H1 (cell line): ENCODE data around the gene GNAQ. TPM values are rescaled to one million over a fixed set of nuclear protein-coding genes. Genes with fewer than 3 reads are reported as not detected.

Source experiments
- CTCF ChIA-PET: fragments of 300-600 bp; sonication (Branson Sonifier 250); formaldehyde crosslinking; loops from one replicate; lab custom pipeline; 2021; ENCODE audit not compliant: partially characterized antibody; lab: Charles Lee
- POLR2A ChIA-PET: fragments of 300-600 bp; sonication (Branson Sonifier 250); formaldehyde crosslinking; loops from one replicate; lab custom pipeline; 2021; ENCODE audit warnings: inconsistent platforms; ENCODE audit not compliant: partially characterized antibody; lab: Charles Lee
- DNase-seq, 2 experiments: peaks; one replicate each; pipeline versions ENCODE4 v3.0.0 to v3.0.0-alpha.2; 2010 to 2022; ENCODE audit warnings: low spot score in 2 of 2, low read depth in 1 of 2, mixed read lengths in 1 of 2
- FAIRE-seq: peaks from 2 replicates; lab custom pipeline; 2011; peaks lifted over from hg19 to GRCh38; lab: Jason Lieb, UNC
- H2AFZ ChIP-seq: 2 replicates; pipeline ENCODE4 v1.8.1; 2012; ENCODE audit warnings: low read length, inconsistent platforms
- H2AK5ac ChIP-seq: 2 replicates; pipeline ENCODE4 v1.6.1; 2013; ENCODE audit warnings: low read depth, low read length
- H2BK120ac ChIP-seq: replicated peaks from 2 replicates; pipeline ENCODE3; 2013; ENCODE audit warnings: low read depth, low read length, inconsistent platforms
- H2BK12ac ChIP-seq: 2 replicates; pipeline ENCODE4 v1.6.1; 2013; ENCODE audit warnings: low read depth, low read length
- H2BK15ac ChIP-seq: 2 replicates; pipeline ENCODE4 v1.6.1; 2013; ENCODE audit warnings: low read length
- H2BK20ac ChIP-seq: 2 replicates; pipeline ENCODE4 v1.6.1; 2013; ENCODE audit warnings: low read length
- H2BK5ac ChIP-seq: 2 replicates; pipeline ENCODE4 v1.6.1; 2013; ENCODE audit warnings: low read depth, low read length
- H3K14ac ChIP-seq: 2 replicates; pipeline ENCODE4 v1.6.1; 2013; ENCODE audit warnings: inconsistent platforms; ENCODE audit not compliant: insufficient read length
- H3K18ac ChIP-seq: 2 replicates; pipeline ENCODE4 v1.6.1; 2013; ENCODE audit warnings: low read length; ENCODE audit errors: extremely low read depth
- H3K23ac ChIP-seq: 2 replicates; pipeline ENCODE4 v1.6.1; 2013; ENCODE audit warnings: inconsistent platforms; ENCODE audit not compliant: insufficient read length
- H3K23me2 ChIP-seq: 2 replicates; pipeline ENCODE4 v1.6.1; 2013; ENCODE audit warnings: low read depth, low read length
- H3K27ac ChIP-seq: 2 replicates; pipeline ENCODE4 v1.6.1; 2011; ENCODE audit warnings: low read depth, low read length, inconsistent platforms
- H3K27me3 ChIP-seq, 4 experiments: replicated peaks in 1 of 4; 1 replicate in 1 of 4; 2 replicates in 3 of 4; pipeline versions ENCODE4 v1.6.1 to v1.8.1; 2011 to 2013; ENCODE audit warnings: low read length in 3 of 4, mild to moderate bottlenecking in 3 of 4, inconsistent platforms in 2 of 4, mixed read lengths in 2 of 4, moderate library complexity in 1 of 4; ENCODE audit not compliant: control insufficient read depth in 3 of 4, insufficient read depth in 3 of 4; ENCODE audit errors: extremely low read depth in 1 of 4
- H3K36me3 ChIP-seq, 4 experiments: 2 replicates each; pipeline versions ENCODE4 v1.6.1 to v1.8.1; 2011 to 2013; ENCODE audit warnings: mild to moderate bottlenecking in 4 of 4, low read length in 3 of 4, moderate library complexity in 2 of 4, control low read depth in 1 of 4, inconsistent platforms in 1 of 4; ENCODE audit not compliant: insufficient read depth in 4 of 4, control insufficient read depth in 2 of 4
- H3K4ac ChIP-seq: replicated peaks from 2 replicates; pipeline ENCODE3; 2013; ENCODE audit warnings: low read length, low read depth, mixed read lengths, inconsistent platforms; ENCODE audit not compliant: insufficient read length
- H3K4me1 ChIP-seq, 4 experiments: replicated peaks in 1 of 4; 1 replicate in 1 of 4; 2 replicates in 3 of 4; pipeline versions ENCODE4 v1.6.1 to v1.8.1; 2011 to 2013; ENCODE audit warnings: low read length in 3 of 4, inconsistent platforms in 2 of 4, mixed read lengths in 1 of 4; ENCODE audit not compliant: insufficient read depth in 4 of 4, control insufficient read depth in 3 of 4
- H3K4me2 ChIP-seq, 2 experiments: 2 replicates each; pipeline versions ENCODE4 v1.6.1 to v1.8.1; 2011 to 2013; ENCODE audit warnings: low read depth in 2 of 2, low read length in 2 of 2, control low read depth in 1 of 2, inconsistent platforms in 1 of 2, mild to moderate bottlenecking in 1 of 2; ENCODE audit not compliant: insufficient read depth in 1 of 2
- H3K4me3 ChIP-seq, 4 experiments: fragments of 200-600, 300-600 bp in 1 of 4; sonication (generic), shearing (Covaris generic), sonication (Bioruptor Twin) in 1 of 4; 2 replicates each; pipeline versions ENCODE4 v1.5.1 to v1.8.1; 2011 to 2016; ENCODE audit warnings: low read length in 4 of 4, low read depth in 3 of 4, control low read depth in 2 of 4, inconsistent platforms in 2 of 4, mild to moderate bottlenecking in 2 of 4, mixed read lengths in 1 of 4, moderate library complexity in 1 of 4; ENCODE audit not compliant: insufficient read depth in 2 of 4; ENCODE audit errors: extremely low read depth in 1 of 4
- H3K56ac ChIP-seq: replicated peaks from 2 replicates; pipeline ENCODE3; 2013; ENCODE audit warnings: low read depth, mild to moderate bottlenecking, mixed read lengths, low read length, inconsistent platforms; ENCODE audit not compliant: insufficient read length
- H3K79me1 ChIP-seq: 2 replicates; pipeline ENCODE4 v1.6.1; 2013; ENCODE audit warnings: low read depth, low read length, control low read depth
- H3K79me2 ChIP-seq, 2 experiments: 2 replicates each; pipeline versions ENCODE4 v1.6.1 to v1.8.1; 2012 to 2013; ENCODE audit warnings: low read length in 2 of 2, mild to moderate bottlenecking in 2 of 2, inconsistent platforms in 1 of 2; ENCODE audit not compliant: insufficient read depth in 2 of 2, control insufficient read depth in 1 of 2
- H3K9ac ChIP-seq, 4 experiments: replicated peaks in 1 of 4; 1 replicate in 1 of 4; 2 replicates in 3 of 4; pipeline versions ENCODE4 v1.6.1 to v1.8.1; 2011 to 2013; ENCODE audit warnings: low read depth in 3 of 4, low read length in 3 of 4, control low read depth in 2 of 4, mild to moderate bottlenecking in 2 of 4, moderate library complexity in 2 of 4, inconsistent platforms in 1 of 4; ENCODE audit errors: extremely low read depth in 1 of 4
- H3K9me3 ChIP-seq, 2 experiments: 2 replicates each; pipeline versions ENCODE4 v1.6.1 to v1.8.1; 2012 to 2013; ENCODE audit warnings: mild to moderate bottlenecking in 2 of 2, moderate library complexity in 2 of 2, control low read depth in 1 of 2, inconsistent platforms in 1 of 2, low read depth in 1 of 2, low read length in 1 of 2, mixed read lengths in 1 of 2; ENCODE audit not compliant: insufficient read depth in 2 of 2
- H4K20me1 ChIP-seq, 2 experiments: replicated peaks in 1 of 2; 2 replicates each; pipeline versions ENCODE3 to v1.8.1; 2011 to 2013; ENCODE audit warnings: inconsistent platforms in 2 of 2, low read length in 2 of 2, mild to moderate bottlenecking in 1 of 2; ENCODE audit not compliant: insufficient read depth in 2 of 2, control insufficient read depth in 1 of 2
- H4K5ac ChIP-seq: 2 replicates; pipeline ENCODE4 v1.6.1; 2013; ENCODE audit warnings: low read length, low read depth, mixed read lengths, inconsistent platforms; ENCODE audit not compliant: insufficient read length
- H4K8ac ChIP-seq: 2 replicates; pipeline ENCODE4 v1.8.0; 2013; ENCODE audit warnings: mild to moderate bottlenecking, moderate library complexity, low read length, inconsistent platforms; ENCODE audit not compliant: insufficient read depth; ENCODE audit errors: extremely low read depth
- H4K91ac ChIP-seq: replicated peaks from 2 replicates; pipeline ENCODE3; 2013; ENCODE audit warnings: low read length, mixed read lengths, inconsistent platforms; ENCODE audit not compliant: insufficient read length
- EZH2 ChIP-seq: fragments of 200-600 bp; sonication (generic); IDR thresholded peaks from 2 replicates; pipeline ENCODE4 v1.7.1; 2012; ENCODE audit warnings: low read depth, mild to moderate bottlenecking, moderate library complexity, low read length, inconsistent platforms; ENCODE audit not compliant: severe bottlenecking
- POLR2A ChIP-seq, 2 experiments: IDR thresholded peaks; 1 replicate in 1 of 2; 2 replicates in 1 of 2; pipeline ENCODE4 v1.6.1; 2011; ENCODE audit warnings: low read depth in 2 of 2, low read length in 2 of 2, mild to moderate bottlenecking in 2 of 2; ENCODE audit errors: control extremely low read depth in 1 of 2
- POLR2AphosphoS5 ChIP-seq: IDR thresholded peaks from 2 replicates; pipeline ENCODE4 v1.6.1; 2011; ENCODE audit warnings: low read depth, low read length
- RXRA ChIP-seq: IDR thresholded peaks from 2 replicates; pipeline ENCODE4 v1.6.1; 2011; ENCODE audit warnings: low read depth, mild to moderate bottlenecking, low read length, moderate library complexity; ENCODE audit not compliant: insufficient read depth
- SAP30 ChIP-seq: fragments of 300-600 bp; sonication (generic); IDR thresholded peaks from 2 replicates; pipeline ENCODE4 v1.7.1; 2012; ENCODE audit warnings: low read length, moderate library complexity, mild to moderate bottlenecking, inconsistent platforms; ENCODE audit not compliant: insufficient read depth, insufficient replicate concordance
- SIRT6 ChIP-seq: IDR thresholded peaks from one replicate; pipeline ENCODE4 v1.7.1; 2012; ENCODE audit warnings: low read length, inconsistent platforms
- SIX5 ChIP-seq: IDR thresholded peaks from 2 replicates; pipeline ENCODE4 v1.6.1; 2011; ENCODE audit warnings: mild to moderate bottlenecking, low read depth, low read length
- WGBS, 2 experiments: shearing (Covaris generic) in 1 of 2; methylation state at CpG; one replicate each; pipeline versions ENCODE4 v1.1.6 to v1.1.7; 2013 to 2015; ENCODE audit warnings: low lambda C conversion rate in 2 of 2, mixed read lengths in 2 of 2, inconsistent platforms in 1 of 2, low coverage in 1 of 2, missing lambda C conversion rate in 1 of 2; ENCODE audit not compliant: insufficient replicate concordance in 2 of 2, insufficient coverage in 1 of 2, insufficient read length in 1 of 2; ENCODE audit errors: extremely low coverage in 1 of 2, missing lambda C conversion rate in 1 of 2; 5-methylcytosine and 5-hydroxymethylcytosine counted together
- polyA plus RNA-seq, 7 experiments: library from polyadenylated mRNA; depleted of rRNA in 3 of 7; stranded (reverse) in 5 of 7; unstranded in 2 of 7; fragments of >200 nt in 5 of 7; fragments of 200-250 nt in 2 of 7; gene quantifications; 1 replicate in 5 of 7; 2 replicates in 1 of 7; 4 replicates in 1 of 7; pipeline versions ENCODE4 v1.2.1 to v1.2.3, GENCODE V29; 2011 to 2013; ENCODE audit warnings: missing spikeins in 2 of 7, mixed read lengths in 2 of 7
- total RNA-seq: library from RNA; stranded (reverse); fragmentation: NEBNext Ultra II Directional; extraction: Animal tissue kit (Norgen Biotek cat#: 25700); gene quantifications from 2 replicates; pipeline ENCODE4 v1.2.1, GENCODE V29; 2021

The GNAQ gene
- total and polyA plus RNA-seq, 2 of the 8 experiments (the other 6 are each of a cell fraction or from before 2014, with no cell fraction given) = 22.8 to 63.8 TPM

DNA sequence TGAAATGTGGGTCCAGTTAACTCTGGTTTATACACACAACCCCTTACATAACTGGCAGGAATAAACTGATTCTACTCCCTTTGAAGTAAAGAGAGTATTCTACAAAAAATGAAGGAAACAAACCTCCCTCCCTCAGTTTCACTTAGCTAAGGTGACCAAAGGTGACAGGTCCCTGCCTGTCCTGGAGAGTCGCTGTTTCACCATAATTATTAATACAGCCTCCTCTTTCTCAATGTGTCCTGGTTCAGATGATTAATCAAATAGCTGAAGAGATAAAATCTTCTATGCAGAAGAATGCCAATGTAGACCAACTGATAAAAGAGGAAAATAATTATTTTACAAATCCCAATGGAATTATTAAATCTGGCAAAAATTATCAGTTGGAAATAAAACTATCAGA is 219.8 kb downstream of the GNAQ start:
- Histone ChIP-seq H3K79me2 (no peaks in the 10 kb centered on the region), H2AK5ac (no peak overlapping the region), H2BK20ac (no peak overlapping the region), H3K4me2 (no peak overlapping the region), H3K18ac (no peak overlapping the region), H3K4ac (no peak overlapping the region), H3K27me3 (no peaks in the 10 kb centered on the region), H4K20me1 (no peaks in the 10 kb centered on the region), H2AFZ (no peak overlapping the region), H3K79me1 (no peaks in the 10 kb centered on the region), H3K36me3 (peaks cover 0 to 3% (median 0%) of the 10 kb centered on the region in 4 experiments; a peak in 1 of 8 replicates), H3K9me3 (no peaks in the 10 kb centered on the region), H2BK5ac (no peak overlapping the region), H4K5ac (no peak overlapping the region), H4K8ac (no peak overlapping the region), H3K56ac (no peak overlapping the region), H3K4me1 (peaks cover 0 to 3% (median 0%) of the 10 kb centered on the region in 4 experiments; a peak in 1 of 7 replicates), H3K23ac (no peak overlapping the region), H4K91ac (no peak overlapping the region), H3K4me3 (no peak overlapping the region), H3K27ac (no peak overlapping the region), H3K14ac (no peak overlapping the region), H2BK120ac (no peak overlapping the region), H3K9ac (no peak overlapping the region), H2BK15ac (no peak overlapping the region), H2BK12ac (no peak overlapping the region), H3K23me2 (no peaks in the 10 kb centered on the region)
- no peak for TF ChIP-seq SIRT6
- TF ChIP-seq POLR2A (IDR thresholded peaks at IDR 0.05; ENCODE audit: control extremely low read depth in 1 of 2, low read depth in 2 of 2, low read length in 2 of 2) = no peak
- TF ChIP-seq RXRA = no peak
- no peak for TF ChIP-seq EZH2
- no peak for TF ChIP-seq SIX5
- TF ChIP-seq POLR2AphosphoS5 = no peak
- no peak for TF ChIP-seq SAP30
- ChIA-PET CTCF (interaction anchor here (0.6 kb wide), 1 partner anchor 197 kb away, joined by 3 read pairs; no protein-coding TSS in a partner anchor), POLR2A (no interaction called here)
- no peak for FAIRE-seq
- 88% methylated on average over 1 of the region's 1 CpG; no CpG with 5 or more reads in 1 of the 2 experiments for WGBS, 2 experiments
- no peak for DNase-seq
